Activated T-helper 1 cell treated with Interleukin-2 at 50 U/mL for 16 hours (primary cell): Measurements from ENCODE around the gene HERPUD1.

ENCODE experiments used
- DNase-seq: peaks from one replicate; pipeline ENCODE4 v3.0.0-alpha.2; 2020; ENCODE audit warnings: low read depth

HERPUD1 gene

DNA sequence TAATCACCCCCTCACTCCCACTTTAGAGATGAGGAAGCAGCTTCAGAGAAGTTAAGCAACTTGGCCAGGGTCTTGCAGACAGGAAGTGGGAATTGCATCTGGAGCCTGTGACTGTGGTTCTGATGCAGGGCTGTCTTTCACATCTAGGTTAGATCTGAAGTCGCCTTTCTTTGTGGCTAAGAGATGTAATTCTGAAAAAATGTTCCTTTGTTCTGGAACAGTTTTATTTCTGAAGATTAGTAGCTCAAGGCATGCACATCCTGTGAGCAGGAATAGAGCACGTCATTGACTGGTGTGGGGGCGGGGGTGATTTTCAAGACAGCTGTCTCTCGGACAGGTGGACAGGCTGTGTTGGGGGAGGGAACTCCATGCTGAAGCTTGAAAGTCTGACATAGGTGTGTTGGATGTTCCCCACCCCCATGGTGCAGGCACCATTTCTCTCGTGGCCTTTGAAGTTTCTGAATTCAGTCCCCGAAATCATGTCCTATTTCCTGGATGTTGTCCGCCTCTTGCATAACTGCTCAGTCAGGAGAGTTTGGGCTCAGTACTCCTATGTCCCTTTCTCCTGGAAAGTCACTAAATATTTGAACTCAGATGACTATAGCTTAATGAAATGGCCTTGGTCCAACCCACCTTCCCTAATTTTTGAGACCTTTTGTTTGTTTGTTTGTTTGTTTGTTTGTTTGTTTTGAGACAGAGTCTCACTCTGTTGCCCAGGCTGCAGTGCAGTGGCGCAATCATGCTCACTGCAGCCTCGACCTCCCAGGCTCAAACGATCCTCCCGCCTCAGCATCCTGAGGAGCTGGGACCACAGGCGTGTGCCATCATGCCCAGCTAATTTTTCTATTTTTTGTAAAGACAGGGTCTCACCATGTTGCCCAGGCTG, 21.0 kb upstream of the HERPUD1 start:
- DNase-seq: no peak

DNA sequence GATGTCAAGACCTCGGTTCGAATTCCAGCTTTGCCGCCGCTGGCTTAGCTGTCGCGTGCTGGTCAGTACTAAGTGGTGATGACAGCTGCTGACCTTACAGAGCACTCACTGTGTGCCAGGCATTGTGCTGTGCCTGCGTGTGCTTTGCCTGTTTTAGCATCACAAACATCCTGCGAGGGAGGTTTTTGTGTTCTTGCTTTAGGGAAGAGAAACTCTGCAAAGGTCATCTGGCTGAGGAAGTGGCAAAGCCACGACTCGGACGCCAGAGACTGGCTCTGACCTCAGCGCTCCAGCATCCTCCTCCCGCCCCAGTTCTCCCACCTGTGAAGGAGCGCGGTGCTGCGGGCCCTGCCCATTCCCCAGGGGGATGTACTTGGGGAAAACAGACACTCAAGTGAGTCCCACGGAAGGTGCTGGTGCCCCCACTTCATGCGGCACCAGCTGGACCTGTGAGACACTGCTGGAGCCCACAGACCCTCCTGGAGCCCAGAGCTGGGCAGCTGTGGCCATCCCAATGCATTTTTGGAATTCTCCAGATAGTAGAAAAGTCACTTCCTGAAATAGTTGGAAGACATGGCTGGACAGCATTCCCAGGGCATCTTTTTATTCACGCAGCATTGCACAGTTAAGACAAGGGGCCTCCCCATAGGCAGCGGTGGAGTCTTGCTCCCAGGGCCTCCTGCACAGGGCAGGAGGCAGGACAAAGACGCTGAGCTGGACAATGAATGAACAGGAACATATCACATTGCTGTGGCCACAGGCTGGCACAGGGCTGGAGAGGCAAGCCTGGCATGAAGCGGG, 20.0 kb upstream of the HERPUD1 start:
- no peak for DNase-seq

DNA sequence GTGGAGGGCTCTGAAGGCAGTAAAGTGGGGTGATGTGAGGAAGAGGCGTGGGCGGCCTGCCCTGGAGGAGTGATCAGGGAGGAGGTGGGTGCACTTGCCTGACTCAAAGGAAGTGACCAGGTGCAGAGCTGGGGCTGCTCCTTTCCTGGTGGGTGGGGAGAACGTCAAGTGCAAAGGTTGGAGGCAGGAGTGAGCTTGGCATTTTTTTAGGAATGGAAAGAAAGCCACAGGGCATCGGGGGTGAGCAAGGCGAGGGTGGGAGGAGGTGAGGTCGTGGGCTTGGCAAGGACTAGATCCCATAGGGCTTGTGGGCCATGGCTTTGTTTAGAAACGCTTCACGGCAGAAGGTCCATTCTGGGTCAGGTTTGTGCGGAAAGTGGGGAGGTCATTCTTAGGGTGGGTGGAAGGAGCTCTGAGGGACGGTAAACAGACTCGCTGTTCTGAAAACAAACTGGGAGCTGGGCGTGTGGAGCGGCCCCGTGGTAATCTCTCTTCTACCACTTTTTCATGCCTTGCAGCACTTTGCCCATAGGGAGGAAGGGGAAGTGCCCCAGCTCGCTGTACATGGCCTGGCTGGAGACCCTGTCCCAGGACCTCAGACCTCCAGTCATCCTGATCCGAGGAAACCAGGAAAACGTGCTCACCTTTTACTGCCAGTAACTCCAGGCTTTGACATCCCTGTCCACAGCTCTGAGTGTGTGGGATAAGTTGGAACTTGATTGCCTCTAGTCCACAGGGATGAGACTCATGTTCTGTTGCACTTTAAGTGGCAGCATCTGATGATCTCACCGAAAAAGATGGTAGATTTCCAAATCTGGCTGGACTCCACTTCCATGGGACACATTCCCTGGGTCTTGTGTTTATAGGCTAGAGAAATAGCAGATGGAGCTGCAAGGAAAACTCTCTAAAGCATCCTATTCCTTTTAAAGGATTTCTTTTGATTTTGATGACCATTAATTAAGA, 18.9 kb upstream of the HERPUD1 start:
- DNase-seq: no peak

DNA sequence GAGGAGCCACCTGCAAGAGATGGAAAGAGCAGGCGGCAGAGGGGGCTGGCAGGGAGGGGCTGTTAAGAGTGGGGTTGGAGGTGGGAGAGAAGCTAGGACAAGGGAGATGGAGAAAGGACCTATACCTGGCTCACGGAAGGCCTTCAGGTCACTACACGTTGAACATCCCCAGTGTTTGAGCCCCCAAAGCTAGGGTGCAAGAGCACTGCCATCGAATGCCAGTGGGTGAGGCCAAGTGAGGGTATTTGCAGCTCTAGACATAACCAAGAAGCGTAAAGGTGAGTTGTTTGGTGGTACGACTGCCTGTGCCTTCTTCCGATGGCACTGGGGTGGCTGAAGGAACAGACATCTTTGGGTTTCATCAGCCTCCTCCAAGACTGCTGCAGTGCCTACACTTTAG, 17.0 kb upstream of the HERPUD1 start:
- DNase-seq: no peak

DNA sequence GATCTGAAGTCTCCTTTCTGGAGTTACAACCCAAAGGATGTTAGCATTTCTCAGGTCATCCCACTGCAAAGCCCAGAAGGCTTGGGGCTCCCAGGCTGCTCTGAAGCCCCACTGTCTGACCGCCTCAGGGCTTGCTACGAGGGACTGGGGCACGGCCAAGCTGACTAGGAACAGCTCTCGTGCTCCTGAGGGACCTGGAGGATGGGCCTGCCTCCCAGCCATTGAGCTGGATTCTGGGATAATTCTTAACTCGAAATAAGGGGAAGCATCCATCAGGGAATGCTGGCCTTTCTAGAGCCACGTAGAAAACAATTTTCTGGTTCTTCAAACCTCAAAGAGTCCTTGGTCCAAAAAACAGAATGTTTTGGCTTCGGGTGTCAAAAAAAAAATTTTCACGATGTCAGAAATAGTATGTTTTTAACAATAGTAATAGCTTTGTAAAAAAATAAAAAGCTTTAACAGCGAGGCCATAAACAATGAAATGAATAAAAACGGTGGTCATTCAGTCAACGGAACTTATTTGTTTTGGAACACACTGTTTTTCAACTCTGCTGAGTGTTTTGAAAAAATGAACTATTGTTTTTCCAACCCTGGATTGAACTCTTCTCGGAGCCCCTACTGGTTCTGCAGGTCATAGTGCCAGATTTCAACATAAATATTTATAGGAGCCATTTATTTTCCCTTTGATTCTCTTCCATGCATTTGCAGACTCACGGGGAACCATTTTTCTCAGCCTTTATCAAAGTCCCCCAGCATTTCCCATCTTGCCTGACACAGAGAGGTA, 16.4 kb upstream of the HERPUD1 start:
- DNase-seq: no peak

DNA sequence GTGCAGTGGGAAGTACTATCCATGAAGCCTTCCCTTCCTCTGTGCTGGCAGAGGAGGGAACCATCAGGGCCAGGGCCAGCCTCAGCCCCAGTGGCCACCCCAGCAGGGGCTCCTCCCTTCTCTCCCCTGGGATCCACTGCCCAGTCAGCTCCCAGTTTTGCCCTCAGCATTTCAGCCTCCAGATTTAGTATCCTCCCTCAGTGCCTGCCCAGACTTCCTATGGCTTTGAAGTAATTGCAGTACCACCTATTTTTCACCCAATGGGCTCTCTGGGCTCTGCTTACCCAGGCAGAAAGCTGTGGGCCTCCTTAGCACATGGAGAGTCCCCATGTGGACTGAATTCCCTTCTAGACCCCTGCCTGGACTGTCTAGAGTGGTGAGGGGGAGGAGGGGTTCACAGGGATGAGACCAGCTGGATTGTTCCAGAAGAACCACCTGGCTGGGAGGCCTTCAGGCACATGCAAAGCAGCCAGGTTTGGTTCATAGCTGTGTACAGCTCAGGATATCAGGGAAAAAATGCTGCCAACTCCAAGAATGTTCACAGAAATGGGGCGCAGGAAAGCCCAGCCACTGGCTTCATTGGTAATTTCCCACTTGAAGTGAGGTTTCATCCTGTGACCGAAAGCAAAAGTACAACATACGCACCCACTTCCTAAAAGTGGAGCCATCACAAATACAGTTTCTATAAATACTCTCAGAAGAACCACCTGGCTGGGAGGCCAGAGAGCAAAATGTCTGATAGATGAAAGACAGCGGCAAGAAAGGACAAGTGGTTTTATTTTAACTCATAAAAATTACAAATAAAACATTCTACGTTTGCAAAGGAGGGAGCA, 15.2 kb upstream of the HERPUD1 start:
- no peak for DNase-seq

DNA sequence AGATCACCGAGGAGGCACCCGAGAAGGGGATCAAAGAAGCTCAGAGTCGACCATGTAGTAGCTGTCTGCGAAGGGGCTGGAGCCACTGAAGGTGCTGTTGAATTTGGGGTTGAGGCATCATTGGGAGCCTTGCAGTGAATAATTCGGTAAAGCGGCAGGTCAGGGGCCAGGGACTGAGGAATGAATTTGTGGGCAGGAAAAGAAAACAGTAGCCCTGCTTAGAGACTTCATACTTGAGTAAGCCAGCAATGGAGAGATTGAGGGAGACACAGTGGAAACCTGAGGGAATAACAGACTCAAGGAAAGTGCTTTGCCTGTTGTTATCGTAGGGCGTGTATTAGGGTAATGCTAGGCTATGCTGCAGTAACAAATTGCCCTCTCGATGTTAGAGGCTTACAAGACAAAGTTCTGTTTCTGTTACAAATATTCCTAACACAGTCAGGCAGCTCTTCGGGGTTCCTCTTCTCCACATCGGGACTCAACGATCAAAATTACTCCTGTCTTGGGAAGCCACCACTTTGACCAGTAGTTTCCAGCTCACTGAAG, 13.4 kb upstream of the HERPUD1 start:
- no peak for DNase-seq

DNA sequence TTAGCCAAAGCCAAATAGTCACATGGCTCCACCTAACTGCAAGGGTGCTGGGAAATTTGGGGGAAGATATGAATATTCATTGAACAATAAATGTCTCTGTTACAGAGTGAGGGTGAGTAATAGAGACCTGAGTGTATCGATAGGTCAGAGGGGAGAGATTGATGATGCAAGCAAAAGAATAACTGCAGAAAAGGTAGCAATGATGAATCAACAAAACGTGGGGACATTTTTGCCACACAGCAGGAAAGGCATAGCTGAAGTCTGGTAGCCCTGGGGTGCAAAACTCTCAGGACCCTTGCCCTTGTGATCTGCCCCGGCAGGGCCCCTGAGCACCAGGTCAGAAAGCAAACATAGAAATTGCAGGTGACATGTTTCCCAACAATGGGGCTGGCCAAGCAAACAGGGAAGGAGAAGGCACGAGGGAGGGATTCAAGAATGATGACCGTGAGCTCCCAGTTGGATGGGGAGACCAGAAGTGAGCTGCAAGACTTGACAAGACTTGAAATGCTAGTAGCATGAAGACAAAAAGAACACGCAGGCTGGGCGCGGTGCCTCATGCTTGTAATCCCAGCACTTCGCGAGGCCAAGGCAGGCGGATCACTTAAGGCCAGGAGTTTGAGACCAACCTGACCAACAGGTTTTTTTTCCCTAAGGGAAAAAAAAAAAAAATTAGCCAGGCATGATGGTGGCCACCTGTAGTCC, 12.7 kb upstream of the HERPUD1 start:
- DNase-seq: no peak

DNA sequence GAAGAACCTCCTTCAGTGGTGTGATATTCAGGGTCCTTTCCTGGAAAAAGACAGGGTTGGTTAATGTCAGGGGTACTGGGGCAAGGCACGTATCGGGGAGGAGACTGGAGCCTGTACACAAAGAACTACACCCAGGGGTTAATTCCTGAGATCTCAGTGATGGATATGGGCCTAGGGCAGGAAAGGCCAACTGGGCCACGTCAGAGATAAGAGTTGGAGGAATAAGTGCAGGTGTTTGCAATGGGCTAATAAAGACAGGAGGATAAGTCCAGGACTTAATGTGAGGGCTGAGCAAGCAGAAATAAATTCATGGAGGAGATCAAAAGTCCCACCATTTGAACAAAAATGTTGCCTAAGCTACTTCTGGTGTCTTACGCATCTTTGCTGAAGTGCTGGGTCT, 10.4 kb upstream of the HERPUD1 start:
- no peak for DNase-seq

DNA sequence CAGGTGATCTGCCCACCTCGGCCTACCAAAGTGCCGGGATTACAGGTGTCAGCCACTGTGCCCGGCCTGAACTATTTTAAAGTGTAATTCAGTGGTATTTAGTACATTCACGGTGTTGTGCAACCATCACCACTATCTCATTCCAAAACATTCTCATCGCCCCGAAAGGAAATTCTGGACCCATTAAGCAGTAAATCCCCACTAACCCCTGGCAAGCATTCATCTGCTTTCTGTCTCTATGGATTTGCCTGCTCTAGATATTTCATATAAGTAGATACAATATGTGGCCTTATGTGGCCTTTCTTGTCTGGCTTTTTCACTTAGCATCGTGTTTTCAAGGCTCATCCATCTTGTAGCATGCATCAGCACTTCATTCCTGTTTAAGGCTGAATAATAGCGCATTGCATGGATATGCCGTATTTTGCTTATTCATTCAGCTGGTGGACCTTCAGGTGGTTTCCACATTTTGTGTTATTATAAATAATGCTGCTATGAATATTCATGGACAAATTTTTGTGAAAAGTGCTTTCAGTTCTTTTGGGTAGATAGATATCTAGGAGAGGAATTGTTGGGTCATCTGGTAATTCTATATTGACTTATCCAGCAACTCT, 8.4 kb upstream of the HERPUD1 start:
- DNase-seq: no peak

DNA sequence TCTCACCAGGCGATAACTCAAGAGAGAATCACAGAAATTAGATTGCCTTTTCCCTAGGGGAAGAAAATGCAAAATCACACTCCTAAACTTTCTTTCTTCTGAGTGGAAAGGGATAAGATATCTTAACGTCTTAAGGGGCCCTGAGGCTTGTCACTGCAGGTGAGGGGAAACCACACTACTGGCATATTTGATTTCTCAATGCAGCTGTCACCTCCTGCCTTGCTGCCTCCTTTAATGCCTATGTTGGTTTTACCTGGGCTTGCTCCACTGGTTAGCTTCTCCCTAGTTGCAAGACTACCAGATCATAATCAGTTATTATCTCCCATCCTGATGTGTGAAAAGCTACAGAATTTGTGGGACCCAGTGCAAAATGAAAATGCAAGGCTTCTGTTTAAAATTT, 4.5 kb upstream of the HERPUD1 start:
- no peak for DNase-seq

DNA sequence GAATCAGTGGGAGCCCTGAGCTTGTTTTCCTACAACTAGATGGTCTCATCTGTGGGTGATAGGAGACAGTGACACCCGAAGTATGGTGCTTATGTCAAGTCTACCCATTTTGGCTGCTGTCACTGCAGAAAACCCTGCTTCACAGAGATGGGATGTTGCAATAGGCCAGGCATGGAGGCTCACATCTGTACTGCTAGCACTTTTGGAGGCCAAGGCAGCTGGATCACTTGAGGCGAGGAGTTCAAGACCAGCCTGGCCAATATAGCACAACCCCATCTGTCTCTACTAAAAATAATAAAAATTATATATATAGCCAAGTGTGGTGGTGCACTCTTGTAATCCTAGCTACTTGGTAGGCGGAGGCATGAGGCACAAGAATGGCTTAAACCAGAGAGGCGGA, 2.3 kb upstream of the HERPUD1 start:
- DNase-seq: no peak

DNA sequence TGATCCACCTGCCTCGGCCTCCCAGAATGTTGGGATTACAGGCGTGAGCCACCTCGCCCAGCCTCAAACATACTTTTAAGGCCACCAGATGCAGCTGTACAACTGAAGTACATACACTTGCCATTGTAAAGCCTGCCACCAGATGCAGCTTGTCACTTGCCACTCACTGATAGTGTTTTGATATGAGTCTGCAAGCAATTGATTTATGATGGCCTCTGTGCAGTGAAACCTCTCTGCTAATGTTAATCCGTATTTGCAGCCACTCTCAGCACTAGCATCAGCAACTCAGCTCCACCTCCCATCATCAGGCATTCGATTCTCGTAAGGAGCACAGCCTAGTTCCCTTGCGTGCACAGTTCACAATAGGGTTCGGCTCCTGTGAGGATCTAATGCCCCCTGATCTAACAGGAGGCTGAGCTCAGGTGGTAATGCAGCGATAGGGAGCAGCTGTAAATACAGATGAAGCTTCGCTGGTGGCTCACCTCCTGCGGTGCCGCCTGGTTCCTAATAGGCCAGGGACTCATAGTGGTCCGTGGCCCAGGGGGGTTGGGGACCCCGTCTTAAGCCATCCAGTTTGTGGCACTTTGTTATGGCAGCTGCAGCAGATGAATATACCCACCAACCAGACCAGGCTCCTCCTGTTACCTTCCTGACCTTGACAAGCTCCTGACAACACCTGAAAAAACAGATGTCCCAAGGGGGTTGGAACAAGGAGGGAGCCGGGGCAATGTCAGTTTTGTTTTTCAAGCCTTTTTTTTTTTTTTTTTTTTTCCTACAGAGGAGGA, 1.3 kb upstream of the HERPUD1 start:
- DNase-seq: no peak

DNA sequence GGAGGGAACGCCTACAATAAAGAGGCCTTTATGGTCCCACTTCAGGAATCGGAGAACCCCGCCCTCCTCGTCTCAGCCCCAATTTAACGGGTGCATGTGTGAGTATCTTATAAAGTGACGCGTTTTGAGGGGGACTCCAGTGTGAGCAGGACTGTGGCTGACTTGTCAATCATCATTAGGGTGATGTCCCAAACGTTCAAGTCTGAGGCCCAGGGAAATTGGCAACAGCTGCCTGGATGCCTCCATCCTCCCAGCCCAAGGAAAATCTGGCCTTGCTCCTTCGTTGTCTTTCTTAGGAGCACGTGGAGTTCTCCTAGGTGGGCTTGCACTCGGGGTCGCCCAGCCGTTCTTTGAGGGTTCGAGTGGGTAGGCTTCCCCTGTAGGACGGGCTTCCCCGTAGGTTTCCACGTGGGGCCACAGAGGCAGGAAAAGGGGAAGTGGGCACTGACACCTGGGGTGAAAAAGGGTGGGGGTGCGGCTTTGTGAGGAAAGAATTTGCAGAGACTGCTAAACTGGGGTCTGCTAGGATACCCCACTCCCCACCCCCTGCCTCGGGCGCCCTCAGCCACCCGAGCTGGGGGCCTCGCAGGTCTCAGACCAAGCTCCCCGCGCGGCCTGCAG, 561 bp upstream of the HERPUD1 start:
- no peak for DNase-seq

DNA sequence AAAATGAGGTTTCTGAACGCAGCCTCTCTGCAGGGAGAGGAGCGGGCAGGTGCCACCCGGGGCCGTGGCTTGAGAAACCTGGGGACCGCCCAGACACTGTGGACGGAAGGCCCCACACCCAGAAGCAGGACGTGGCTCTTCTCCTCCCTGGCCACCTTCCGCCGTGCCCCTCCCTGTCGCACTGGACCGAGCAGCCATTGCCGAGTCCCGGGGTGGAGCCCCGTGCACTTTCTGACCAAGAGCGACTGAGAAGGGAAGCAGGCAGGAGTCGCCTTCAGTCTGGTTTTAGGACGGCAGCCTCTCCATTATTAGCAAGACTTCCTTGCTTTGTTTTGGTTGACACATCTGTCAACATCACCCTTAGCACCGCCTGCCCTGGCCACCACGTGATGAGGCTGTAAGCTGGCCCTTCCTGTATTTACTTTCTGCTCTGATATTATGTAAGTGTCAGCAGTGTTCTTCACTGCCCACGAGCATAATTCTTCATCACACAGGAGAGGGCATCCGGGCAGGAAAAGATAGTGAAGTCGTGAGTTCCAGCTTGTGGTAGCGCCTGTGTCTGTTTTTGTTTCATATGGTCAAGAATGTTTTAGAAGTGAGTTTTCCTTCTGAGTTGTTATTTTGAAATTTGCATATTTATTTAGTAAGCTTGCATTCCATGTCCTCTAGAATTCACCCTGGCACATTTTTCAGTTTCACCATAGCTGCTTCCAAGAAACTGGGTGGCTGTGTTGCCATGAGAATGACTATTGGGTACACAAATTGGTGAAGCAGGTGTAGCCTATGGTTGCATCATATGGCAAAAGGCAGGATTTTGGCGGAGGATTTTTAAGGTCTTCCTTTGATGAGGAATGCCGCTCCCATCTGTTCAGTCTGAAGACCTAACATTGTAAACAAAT, 1.0 kb downstream of the HERPUD1 start:
- peak; percentile 20 for DNase-seq

DNA sequence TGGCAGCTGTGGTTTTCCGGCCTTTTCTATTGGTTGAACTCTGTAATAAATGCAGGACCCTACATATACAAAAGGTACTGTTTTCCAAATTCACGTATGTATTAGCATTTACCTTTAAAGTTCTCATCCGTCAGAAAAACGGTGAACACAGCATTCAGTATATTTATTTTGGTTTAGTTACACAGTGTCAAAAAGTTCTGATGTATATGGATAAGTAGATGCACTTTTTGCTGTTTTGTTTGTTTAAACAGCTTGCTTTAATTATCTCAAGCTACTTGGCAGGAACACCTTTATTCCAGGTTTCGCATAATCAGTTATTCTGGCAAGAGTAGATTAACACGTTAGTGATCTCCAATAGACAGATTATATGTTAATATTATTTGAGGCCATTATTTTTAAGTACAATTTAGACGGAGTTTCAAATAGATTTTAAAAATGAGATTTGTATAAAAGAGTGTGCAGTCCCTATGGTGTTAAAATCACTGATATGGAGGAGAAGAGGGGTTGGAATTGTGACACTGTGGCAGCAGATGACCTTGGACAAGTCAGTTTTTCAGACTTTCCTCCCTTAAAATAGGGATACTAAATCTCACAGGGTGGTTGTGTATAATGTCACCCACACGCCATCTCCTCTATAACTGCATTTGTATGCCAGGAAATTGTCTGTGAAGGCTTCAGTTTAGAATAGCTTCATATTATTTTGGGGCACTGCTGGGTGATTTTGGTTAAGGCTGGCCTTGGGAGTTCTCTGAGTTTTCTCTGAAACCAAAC, 2.1 kb downstream of the HERPUD1 start:
- DNase-seq: no peak
